Activated CD4-positive, alpha-beta T cell treated with anti-CD3 and anti-CD28 coated beads, Interleukin-2, amount 50 U/mL, for 48 hours (primary cell): ENCODE data around the gene PTPRN2.
"Not testable (repeated sequence)": the region's sequence is repeated elsewhere in the genome, so short reads cannot be mapped to it uniquely, and the experiment has no call there.

Experiments
- DNase-seq, 2 experiments: peaks; one replicate each; pipeline ENCODE4 v3.0.0-alpha.2; 2020

The PTPRN2 gene

GRCh38 chr7:157674027-157674714 is 913.5 kb downstream of the PTPRN2 start:
- no peak for DNase-seq

DNA sequence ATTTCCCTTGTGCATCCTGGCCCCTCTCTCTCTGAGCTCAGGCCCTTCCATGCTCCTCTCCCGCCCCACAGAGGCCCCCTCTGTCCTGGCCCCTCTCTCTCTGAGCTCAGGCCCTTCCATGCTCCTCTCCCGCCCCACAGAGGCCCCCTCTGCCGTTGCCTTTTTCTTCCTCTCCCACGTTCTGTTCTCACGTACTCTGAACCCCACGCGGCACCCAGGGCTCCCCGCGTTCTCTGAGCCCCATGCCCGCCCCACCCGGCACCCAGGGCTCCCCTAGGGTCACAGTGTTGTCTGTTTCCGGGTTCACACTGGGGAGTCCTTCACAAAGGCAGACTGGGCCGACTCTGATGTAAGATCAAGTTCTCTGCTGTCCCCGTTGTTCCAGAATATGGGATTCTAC is 914.0 kb downstream of the PTPRN2 start:
- no peak for DNase-seq

DNA sequence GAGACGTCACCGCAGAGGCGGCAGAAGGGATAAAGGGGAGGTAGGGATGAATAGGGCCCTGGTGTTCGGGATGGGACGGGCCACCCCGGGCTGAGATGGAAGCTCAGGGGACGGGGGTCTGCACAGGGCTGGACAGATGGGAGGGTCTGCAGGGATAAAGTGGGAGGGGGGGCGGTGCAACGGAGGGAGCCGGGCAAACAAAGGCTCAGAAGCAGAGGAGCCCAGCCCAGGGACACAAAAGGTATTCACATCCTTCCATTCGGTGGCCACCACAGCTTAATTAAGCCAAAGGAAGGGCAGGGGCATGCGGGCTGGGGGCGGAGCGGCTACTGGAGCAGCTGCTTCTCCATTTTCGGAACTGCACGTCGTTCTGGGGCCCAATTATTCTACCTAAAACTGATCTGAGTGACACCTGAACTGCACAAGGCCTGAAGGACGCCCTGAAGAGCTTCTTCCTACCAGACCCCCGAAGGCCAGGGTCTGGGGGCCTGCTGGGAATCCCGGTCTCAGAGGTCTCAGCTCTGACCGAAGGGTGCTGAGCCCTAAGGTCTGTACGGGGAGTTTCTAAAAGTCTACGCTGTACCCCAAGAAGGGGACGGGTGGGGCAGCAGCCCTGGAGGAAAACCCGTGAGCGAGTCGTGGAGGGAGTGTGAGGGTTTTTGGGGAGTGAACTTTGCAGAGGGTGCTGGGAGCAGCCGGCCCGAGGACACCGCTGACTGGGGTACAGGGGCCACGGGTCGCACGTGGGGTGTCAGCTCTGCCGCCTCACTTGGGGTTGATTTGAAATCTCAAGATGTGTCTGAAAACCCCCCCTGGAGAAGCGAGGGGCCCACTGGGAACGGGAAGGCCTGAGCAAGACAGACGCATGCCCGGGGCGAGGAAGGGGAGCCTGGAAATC is 916.0 kb downstream of the PTPRN2 start:
- no peak for DNase-seq

DNA sequence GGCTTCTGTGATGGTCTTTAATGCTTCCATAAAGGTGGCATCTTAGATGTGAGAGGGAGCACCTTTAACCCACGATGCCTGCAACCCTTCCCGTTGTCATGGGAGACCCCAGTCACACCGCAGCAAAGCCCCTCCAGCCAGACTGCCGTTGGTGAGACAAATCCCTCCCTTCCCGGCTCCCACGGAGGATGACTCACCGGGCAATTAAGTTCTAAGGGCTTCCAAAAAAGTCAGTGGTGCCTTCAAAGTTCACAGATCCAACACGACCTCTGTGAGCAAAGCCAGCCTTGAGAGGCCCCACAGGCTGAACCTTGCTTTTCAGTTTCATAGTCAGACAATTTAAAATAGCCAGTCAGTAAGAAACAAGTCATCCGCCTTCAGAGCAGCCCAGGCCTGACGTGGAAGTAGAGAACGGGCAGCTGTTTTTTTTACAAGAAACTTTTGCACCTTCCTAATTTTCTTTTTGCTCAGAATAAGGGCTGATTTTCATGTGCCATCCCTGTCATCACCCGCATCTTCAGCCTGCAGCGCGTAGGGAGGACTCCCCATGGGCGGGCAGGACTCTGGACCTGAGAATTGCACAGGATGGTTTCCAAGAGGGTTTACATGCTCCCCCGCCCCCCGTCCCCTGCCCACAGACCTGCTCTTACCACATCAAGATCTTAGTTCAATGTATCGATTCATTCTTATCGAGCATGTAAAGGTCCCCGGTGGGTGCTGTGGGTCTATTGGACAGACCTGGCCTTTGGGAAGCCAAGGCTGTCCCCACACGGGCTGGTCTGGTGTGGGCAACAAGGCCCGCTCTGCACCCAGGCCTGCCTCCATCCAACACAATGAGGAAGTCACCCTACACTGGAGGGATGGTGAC is 916.9 kb downstream of the PTPRN2 start:
- DNase-seq: no peak

DNA sequence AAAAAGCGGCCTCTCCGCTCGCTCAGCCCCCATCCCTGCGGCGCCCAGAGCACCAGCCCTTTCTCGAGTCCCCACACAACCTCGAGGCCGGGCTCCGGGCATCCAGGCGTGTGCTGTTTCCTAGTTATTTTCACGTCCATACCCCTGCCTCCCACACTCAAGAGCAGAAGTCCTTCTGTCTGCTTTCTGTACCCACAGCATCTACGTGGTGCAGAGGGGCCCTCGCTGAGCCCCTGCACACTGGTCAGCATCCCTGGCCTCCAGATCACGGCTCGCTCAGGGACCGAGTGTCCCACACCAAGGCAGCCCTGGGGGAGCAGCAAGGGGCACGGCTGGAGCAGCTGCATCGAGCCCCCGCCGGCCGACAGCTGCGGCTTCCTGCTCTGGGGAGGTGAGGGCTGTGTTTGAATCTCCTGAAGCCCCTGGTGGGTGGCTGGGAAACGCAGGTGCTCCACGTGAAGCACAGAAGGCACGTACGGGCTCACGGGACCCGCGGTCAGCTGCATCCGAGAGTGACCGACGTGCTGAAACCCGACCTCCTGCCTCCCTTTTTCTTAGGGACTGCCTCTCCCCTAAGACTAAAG is 917.8 kb downstream of the PTPRN2 start:
- no peak for DNase-seq

GRCh38 chr7:157668884-157669767 is 918.5 kb downstream of the PTPRN2 start:
- no peak for DNase-seq

DNA sequence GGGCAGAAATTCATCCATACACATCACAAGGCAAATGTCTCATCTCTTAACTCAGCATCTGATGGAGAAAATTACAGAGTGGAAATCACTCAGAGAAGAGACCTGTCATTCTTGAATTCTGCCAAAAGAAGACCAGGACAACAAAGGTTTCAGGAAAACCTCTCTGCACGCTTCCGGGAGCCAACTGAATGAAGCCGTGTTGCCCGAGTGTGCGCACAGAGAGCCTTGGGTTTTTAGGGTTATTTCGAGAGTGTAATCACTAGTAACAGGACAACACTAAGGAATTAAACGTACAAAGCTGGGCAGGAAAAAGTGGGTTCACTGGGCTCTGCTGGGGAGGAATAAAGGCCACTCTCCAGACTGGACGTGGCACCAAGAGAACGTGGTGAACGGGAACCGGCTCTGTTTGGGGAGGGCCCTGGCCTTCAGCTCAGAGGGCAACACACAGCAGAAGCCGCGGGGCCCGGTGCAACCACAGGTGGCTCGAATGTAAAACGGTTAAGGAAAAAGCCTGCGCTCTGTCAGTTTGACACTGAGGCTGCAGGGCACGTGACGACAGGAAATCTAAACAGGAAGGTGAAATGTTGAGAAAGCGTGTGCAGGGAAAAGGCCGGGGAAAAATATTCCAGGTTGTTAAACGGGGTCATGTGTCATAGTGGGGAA is 919.3 kb downstream of the PTPRN2 start:
- DNase-seq: no peak

DNA sequence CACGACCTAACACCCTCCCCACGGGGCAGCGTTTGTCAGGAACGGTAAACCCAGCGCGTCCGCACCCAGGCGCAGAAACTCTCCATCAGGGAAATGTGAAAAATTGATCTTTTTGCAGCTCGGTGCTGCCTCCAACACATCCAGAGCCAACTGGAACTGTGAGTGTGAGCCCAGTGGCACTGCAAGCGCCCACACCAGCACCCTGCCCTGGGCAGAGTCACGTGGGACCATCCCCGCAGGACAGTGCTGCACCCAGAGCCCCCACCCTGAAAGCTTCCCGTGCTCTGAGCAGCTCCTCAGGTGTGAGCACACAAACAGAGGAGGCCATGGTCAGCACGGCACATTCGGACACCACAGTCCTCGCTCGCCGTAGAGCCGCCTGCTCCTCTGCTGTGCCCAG is 919.9 kb downstream of the PTPRN2 start:
- no peak for DNase-seq

- no peak for DNase-seq
These were observed 920.4 kb downstream of the PTPRN2 start for GRCh38 chr7:157667261-157667660.

DNA sequence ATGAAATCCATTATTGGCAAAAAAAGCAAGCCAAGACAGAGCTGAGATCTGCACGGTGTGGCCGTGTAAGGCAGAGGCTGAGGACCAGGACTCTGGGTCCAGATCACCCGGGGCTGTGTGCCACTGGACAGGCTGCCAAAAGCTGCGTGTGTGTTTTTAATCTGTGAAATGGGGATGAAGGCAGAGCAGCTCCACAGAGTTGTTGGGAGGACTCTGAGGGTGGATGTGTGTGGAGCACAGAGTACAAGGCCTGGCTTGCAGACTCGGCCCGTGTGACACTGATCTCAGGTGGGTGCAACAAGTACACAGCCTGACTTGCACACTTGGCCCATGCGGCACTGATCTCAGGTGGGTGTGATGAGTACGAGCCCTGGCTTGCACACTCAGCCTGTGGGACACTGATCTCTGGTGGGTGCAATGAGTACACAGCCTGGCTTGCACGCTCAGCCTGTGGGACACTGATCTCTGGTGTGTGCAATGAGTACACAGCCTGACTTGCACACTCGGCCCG is 921.0 kb downstream of the PTPRN2 start:
- DNase-seq: no peak

- not testable (repeated sequence) for DNase-seq
These were observed 922.0 kb downstream of the PTPRN2 start for GRCh38 chr7:157665634-157665988.

- no peak for DNase-seq
These were observed 922.6 kb downstream of the PTPRN2 start for GRCh38 chr7:157664871-157665633.

GRCh38 chr7:157664034-157664433 is 923.6 kb downstream of the PTPRN2 start:
- no peak for DNase-seq

- DNase-seq: no peak
These were observed 924.5 kb downstream of the PTPRN2 start for GRCh38 chr7:157662981-157663716.

- DNase-seq: no peak
These were observed 925.4 kb downstream of the PTPRN2 start for GRCh38 chr7:157662110-157662791.

- no peak for DNase-seq
These were observed 926.0 kb downstream of the PTPRN2 start for GRCh38 chr7:157661611-157661975.

DNA sequence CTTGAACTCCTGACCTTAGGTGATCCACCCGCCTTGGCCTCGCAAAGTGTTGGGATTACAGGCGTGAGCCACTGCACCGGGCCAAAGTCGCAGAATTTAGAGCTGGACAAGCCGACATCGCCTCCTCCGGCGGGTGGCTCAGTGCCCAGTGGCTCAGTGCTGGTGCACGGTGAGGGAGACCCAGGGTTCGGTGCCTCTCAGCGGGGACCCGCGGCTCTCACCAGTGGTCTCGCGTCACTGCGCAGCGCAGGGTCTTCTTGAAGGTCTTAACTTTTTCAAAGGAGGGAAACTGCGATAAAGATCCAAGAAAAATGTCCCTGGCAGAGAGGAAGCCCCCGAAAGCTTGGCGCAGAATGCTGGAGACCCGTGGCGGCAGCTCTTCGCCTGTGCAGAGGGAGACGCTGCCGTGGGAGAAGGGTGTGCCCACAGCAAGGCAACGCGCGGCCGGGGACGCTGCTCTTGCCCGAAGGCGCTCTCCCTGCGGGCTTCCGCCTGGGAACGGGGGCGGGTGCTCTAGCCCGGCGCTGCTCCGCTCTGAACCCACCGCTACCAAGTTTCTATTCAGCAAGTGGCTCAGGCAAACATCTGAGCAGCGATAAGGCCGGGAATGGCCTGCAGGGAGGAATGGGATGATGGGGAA is 926.5 kb downstream of the PTPRN2 start:
- DNase-seq: no peak

DNA sequence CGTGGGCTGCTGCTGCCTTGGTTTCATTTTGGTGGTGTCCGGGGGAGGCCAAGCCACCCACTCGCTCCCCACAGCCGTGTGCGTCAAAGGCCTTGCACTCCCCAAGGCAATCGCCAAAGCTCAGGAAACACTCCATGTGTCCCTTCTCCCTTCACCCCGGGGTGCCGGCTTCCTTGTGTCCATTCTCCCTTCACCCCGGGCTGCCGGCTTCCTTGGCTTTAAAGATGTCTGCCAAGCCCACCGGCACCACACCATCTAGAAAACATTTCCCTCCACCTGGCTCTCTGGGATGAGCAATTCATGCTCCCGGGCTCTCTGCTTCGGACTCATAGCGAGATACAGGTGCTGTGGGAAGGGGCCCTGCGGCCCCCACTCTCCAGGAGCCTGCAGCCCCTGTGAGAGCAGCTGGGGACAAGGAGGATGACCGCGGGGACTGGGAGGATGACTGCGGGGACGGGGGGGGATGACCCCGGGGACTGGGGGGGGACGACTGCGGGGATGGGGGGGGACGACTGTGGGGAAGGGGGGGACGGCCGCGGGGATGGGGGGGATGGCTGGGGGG is 928.7 kb downstream of the PTPRN2 start:
- no peak for DNase-seq
